Upper lobe of right lung (tissue), 1 donor: ENCODE measurements around the gene MAN1B1. TPM values are rescaled to one million over a fixed set of nuclear protein-coding genes. Genes with fewer than 3 reads are reported as not detected.
"Not testable (repeated sequence)": the region's sequence is repeated elsewhere in the genome, so short reads cannot be mapped to it uniquely, and the experiment has no call there.

Experiments
- ATAC-seq: fragments of 200-7000 bp; cut with Tn5 transposase; one replicate; pipeline ENCODE4 v1.9.1; 2020; ENCODE audit warnings: mild to moderate bottlenecking, moderate library complexity
- DNase-seq: peaks from one replicate; pipeline ENCODE4 v3.0.0-alpha.2; 2020
- H3K27ac ChIP-seq: fragments of 200-600 bp; one replicate; pipeline ENCODE4 v1.8.0; 2022
- H3K27me3 ChIP-seq: fragments of 200-600 bp; one replicate; pipeline ENCODE4 v1.8.0; 2022; ENCODE audit warnings: mild to moderate bottlenecking
- H3K36me3 ChIP-seq: fragments of 200-600 bp; one replicate; pipeline ENCODE4 v1.8.0; 2022
- H3K4me1 ChIP-seq: fragments of 200-600 bp; one replicate; pipeline ENCODE4 v1.8.0; 2022
- H3K4me3 ChIP-seq: fragments of 200-600 bp; one replicate; pipeline ENCODE4 v1.8.0; 2022; ENCODE audit warnings: mild to moderate bottlenecking
- H3K9me3 ChIP-seq: fragments of 200-600 bp; one replicate; pipeline ENCODE4 v1.8.0; 2022
- intact Hi-C: fragments of 100-400 bp; cut with DNase I; formaldehyde crosslinking; loops from one replicate; pipeline ENCODE4 v1.11.0; 2022
- total RNA-seq: library from RNA; stranded (reverse); fragmentation: NEBNext Ultra II Directional; extraction: Animal tissue kit (Norgen Biotek cat#: 25700); gene quantifications from one replicate; pipeline ENCODE4 v1.2.1, GENCODE V29; 2021
- TF ChIP-seq, protein P1 (sequence below): fragments of 200-600 bp; IDR thresholded peaks from one replicate; pipeline ENCODE4 v1.8.0; 2022; ENCODE audit warnings: antibody characterized with exemption
- donor health status: DM: no; HTN: yes; CAD: no; lungs with severe emphysema.

The MAN1B1 gene
- total RNA-seq, 1 donor from 2014 or later = 39.4 TPM

DNA sequence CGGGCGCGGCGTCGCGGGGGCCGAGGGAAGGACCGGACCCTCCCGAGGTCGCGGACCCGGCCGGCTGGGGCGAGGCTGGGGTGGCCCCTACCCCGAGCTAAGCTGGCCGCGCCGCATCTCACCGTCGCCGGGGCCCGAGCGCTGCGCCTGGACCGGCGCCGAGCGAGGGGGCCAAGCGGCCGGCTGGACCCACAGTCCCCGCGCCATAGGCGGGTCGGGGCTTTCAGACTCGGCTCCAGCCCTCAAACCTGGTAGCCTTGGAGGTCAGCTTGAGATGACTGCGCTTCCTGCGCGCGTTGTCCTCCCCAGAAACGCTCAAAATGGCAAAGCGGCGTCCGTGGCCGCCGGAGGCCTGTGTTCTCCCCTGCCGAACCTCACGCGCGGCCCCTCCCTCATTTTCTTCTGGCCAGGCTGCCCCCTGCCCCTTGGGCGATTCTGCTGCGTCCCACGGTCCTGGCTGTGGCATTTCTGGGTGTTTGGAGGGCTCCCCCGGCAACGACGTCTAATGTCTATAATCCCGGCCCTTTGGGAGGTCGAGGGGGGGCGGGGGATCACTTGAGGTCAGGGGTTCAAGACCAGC is 43.5 kb downstream of the MAN1B1 start:
- DNase-seq (peak; percentile 59), ATAC-seq (peak; percentile 5)
- H3K36me3 ChIP-seq = no peaks in the 10 kb centered on the region
- H3K4me3 ChIP-seq = peak overlapping the region; percentile 77
- no peaks in the 10 kb centered on the region for H3K9me3 ChIP-seq
- TF ChIP-seq, protein P1, sequence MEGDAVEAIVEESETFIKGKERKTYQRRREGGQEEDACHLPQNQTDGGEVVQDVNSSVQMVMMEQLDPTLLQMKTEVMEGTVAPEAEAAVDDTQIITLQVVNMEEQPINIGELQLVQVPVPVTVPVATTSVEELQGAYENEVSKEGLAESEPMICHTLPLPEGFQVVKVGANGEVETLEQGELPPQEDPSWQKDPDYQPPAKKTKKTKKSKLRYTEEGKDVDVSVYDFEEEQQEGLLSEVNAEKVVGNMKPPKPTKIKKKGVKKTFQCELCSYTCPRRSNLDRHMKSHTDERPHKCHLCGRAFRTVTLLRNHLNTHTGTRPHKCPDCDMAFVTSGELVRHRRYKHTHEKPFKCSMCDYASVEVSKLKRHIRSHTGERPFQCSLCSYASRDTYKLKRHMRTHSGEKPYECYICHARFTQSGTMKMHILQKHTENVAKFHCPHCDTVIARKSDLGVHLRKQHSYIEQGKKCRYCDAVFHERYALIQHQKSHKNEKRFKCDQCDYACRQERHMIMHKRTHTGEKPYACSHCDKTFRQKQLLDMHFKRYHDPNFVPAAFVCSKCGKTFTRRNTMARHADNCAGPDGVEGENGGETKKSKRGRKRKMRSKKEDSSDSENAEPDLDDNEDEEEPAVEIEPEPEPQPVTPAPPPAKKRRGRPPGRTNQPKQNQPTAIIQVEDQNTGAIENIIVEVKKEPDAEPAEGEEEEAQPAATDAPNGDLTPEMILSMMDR = no peak
- peaks cover 26% of the 10 kb centered on the region for H3K4me1 ChIP-seq
- intact Hi-C loops = no loop called here
- H3K27ac ChIP-seq = peak overlapping the region; percentile 85
- H3K27me3 ChIP-seq = no peaks in the 10 kb centered on the region

DNA sequence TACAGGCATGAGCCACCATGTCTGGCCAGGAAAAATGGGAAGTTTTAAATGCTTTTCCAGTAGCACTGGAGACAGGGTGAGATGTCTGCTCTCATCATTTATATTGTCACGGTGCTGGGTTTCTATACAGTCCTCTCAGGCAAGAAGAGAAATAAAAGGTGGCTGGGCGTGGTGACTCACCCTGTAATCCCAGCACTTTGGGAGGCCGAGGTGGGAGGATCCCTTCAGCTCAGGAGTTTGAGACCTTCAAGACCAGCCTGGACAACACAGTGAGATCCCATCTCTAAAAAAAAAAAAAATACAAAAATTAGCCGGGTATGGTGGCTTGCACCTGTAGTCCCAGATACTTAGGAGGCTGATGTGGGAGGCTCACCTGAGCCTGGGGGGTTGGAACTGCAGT is 47.4 kb downstream of the MAN1B1 start:
- ATAC-seq (no peak), DNase-seq (no peak)
- no peak overlapping the region for H3K4me3 ChIP-seq
- H3K9me3 ChIP-seq = no peaks in the 10 kb centered on the region
- no peaks in the 10 kb centered on the region for H3K36me3 ChIP-seq
- intact Hi-C loops = no loop called here
- TF ChIP-seq, protein P1 = no peak
- H3K27me3 ChIP-seq = peaks cover 35% of the 10 kb centered on the region
- H3K27ac ChIP-seq = no peak overlapping the region
- no peaks in the 10 kb centered on the region for H3K4me1 ChIP-seq

DNA sequence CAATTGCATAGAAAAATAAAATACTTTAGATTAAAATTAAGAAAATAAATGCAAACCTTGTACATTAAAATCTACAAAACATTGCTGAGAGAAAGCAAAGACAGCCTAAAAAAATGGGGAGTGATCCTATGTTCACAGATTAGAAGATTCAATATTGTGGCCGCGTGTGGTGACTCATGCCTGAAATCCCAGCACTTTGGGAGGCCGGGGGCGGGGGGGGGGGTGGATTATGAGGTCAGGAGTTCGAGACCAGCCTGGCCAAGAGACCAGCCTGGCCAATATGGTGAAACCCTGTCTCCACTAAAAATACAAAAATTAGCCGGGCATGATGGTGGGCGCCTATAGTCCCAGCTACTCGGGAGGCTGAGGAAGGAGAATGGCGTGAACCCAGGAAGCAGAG is 48.4 kb downstream of the MAN1B1 start:
- DNase-seq, H3K4me3 ChIP-seq, intact Hi-C loops, H3K36me3 ChIP-seq, H3K4me1 ChIP-seq, H3K27ac ChIP-seq, H3K9me3 ChIP-seq, ATAC-seq: not testable (repeated sequence)
- peaks cover 45% of the 10 kb centered on the region for H3K27me3 ChIP-seq

DNA sequence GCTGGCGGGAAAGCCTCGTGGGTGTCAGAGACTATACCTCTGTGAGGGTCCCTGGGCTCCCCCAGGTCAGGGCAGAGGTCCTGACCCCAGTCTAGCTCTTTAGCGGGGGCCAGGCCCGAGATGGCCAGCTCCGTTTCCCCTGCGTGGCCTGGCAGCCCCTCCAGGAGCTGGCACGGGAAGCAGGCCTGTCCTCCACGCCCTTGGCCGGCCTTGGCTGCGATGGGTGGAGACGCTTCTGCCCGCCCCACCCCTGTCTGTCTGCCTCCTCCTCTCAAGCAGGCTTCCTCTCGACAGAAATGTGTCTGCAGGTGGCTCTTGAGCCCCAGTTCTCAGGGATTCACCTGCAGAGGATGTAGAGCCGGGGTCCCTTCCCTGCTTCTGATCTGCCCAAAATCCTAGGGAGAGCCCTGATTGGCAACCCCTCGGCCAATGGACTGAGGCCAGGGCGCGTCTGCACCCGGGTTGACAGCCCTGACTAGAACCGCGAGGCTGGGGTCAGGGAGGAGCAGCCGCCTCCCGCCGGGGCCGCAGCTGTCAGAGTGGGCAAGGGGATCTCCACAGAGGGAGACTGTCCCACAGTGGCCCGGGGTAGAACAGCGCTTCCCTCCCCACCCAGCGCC is 49.6 kb downstream of the MAN1B1 start:
- Histone ChIP-seq H3K9me3 (no peaks in the 10 kb centered on the region), H3K4me1 (no peaks in the 10 kb centered on the region), H3K27ac (no peak overlapping the region), H3K36me3 (no peaks in the 10 kb centered on the region), H3K4me3 (no peak overlapping the region), H3K27me3 (peaks cover 56% of the 10 kb centered on the region)
- DNase-seq = peak; percentile 62
- TF ChIP-seq, protein P1 = no peak
- intact Hi-C loops = no loop called here
- no peak for ATAC-seq

DNA sequence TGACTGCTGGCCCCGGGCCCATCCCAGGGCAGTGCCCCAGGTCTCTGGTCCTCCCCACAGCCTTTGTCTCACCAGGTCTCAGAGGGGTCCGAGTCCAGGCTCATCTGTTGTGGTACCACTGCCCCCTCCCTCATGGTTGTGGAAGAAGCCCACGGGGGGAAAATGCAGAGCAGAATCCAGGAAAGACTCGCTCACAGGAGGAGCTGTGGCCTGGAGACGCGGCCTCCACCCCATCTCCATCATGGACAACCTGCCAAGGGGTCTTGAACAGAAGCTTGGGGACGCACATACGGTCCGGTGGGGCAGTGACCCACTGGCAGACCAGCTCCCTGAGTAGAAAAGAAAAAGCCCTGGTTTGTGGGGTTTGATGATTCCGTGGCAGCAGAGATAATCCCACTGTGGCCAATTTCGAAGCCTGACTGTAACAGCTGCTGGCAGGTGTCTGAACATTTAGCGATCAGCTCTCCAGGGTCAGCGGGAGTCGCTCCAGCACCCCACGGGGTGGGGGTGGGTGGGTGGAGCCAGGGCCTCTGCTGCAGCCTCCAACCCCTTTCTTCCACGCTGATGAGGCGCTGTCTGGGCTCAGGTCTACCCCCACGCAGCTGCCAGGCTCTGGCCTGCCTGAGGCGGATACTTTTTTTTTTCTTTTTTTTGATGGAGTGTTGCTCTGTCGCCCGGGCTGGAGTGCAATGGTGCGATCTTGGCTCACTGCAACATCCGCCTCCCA is 50.3 kb downstream of the MAN1B1 start:
- ATAC-seq = no peak
- Histone ChIP-seq H3K27ac (no peak overlapping the region), H3K36me3 (no peaks in the 10 kb centered on the region), H3K9me3 (no peaks in the 10 kb centered on the region), H3K27me3 (peaks cover 56% of the 10 kb centered on the region), H3K4me1 (no peaks in the 10 kb centered on the region), H3K4me3 (no peak overlapping the region)
- TF ChIP-seq, protein P1 = no peak
- peak; percentile 31 for DNase-seq
- intact Hi-C loops = no loop called here

DNA sequence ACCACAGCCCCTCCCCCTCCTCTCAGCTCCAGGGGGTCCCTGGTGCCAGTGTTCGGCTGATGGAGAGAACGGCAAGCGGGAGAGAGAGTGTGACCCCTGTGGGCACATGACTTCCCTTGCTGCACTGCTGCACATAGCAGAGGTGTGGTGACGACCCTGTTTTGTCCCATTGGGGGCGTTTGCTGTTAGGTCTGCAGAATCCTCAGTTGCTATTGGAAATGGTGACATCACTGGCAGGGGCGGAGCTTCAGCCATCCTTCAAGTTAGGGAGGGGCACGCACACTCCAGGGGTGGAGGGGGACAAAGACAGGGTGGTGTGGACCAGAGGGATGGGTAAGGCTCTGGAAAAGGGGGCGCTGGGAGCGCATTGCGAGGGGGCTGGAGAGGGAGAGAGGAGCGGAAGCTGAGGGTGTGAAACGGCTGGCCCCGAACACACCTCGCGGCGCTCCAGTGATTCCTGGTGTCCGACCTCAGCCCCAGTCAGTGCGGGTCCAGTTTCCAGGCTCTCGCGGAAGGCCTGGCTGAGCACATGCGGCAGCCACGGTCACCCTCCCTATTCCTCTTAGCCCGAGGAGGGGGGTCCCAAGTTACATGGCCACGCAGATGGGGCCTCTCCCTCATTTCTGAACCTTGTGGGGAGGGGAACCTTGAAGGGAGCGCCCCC is 51.4 kb downstream of the MAN1B1 start:
- H3K36me3 ChIP-seq = no peaks in the 10 kb centered on the region
- TF ChIP-seq, protein P1 = no peak
- peaks cover 67% of the 10 kb centered on the region for H3K27me3 ChIP-seq
- peak; percentile 53 for DNase-seq
- no peak overlapping the region for H3K4me3 ChIP-seq
- H3K4me1 ChIP-seq = no peaks in the 10 kb centered on the region
- no peak for ATAC-seq
- no peaks in the 10 kb centered on the region for H3K9me3 ChIP-seq
- intact Hi-C loops = no loop called here
- H3K27ac ChIP-seq = no peak overlapping the region
